Measurements from ENCODE around the gene THBS2.

DNA sequence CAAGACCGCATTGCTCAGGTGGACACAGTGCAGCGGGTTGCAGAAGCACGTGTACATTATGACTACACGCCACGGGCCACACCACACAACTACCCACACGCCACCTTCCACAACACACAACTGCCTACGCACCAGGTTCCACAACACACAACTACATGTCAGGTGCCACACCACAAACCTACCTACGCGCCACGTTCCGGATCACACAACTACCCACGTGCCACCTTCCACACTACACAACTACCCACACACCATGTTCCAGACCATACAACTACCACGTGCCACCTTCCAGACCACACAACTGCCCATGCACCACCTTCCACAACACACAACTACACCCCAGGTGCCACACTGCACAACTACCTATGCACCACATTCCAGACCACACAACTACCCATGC is 20.5 kb downstream of the THBS2 start:
- TF ChIP-seq POLR2A (IDR thresholded peaks at IDR 0.05) (no peak), POLR2AphosphoS5 (IDR thresholded peaks at IDR 0.05; ENCODE audit: insufficient read depth in 1 of 2, low read depth in 1 of 2) (no peak)

All from vagina (tissue), 2 donors.